Parathyroid adenoma (tissue), 2 donors: Measurements from ENCODE around the gene MAGI2.

ENCODE experiments used
- H2AFZ ChIP-seq: fragments of 300-600 bp; sonication (generic); one replicate; pipeline ENCODE4 v1.7.0; 2017; ENCODE audit warnings: antibody characterized with exemption, mild to moderate bottlenecking
- H3K27ac ChIP-seq: fragments of 300-600 bp; sonication (generic); one replicate; pipeline ENCODE4 v1.7.0; 2017
- H3K27me3 ChIP-seq: fragments of 300-600 bp; sonication (generic); one replicate; pipeline ENCODE4 v1.7.0; 2017; ENCODE audit warnings: low read length; ENCODE audit not compliant: control insufficient read depth, insufficient read depth
- H3K36me3 ChIP-seq: fragments of 300-600 bp; sonication (generic); one replicate; pipeline ENCODE4 v1.7.0; 2017; ENCODE audit warnings: low read length; ENCODE audit not compliant: control insufficient read depth, insufficient read depth
- H3K4me1 ChIP-seq: fragments of 300-600 bp; sonication (generic); one replicate; pipeline ENCODE4 v1.7.0; 2017; ENCODE audit warnings: control low read depth
- H3K4me2 ChIP-seq: fragments of 300-600 bp; sonication (generic); one replicate; pipeline ENCODE4 v1.7.0; 2017; ENCODE audit warnings: low read length
- H3K4me3 ChIP-seq: fragments of 300-600 bp; sonication (generic); one replicate; pipeline ENCODE4 v1.7.0; 2017; ENCODE audit warnings: low read depth, low read length
- H3K79me2 ChIP-seq: fragments of 300-600 bp; sonication (generic); one replicate; pipeline ENCODE4 v1.7.0; 2017; ENCODE audit warnings: control low read depth
- H3K9ac ChIP-seq: fragments of 300-600 bp; sonication (generic); one replicate; pipeline ENCODE4 v1.7.0; 2017; ENCODE audit warnings: mild to moderate bottlenecking
- H3K9me3 ChIP-seq: fragments of 300-600 bp; sonication (generic); one replicate; pipeline ENCODE4 v1.7.0; 2017; ENCODE audit warnings: low read length; ENCODE audit not compliant: control insufficient read depth
- CTCF ChIP-seq: fragments of 300-600 bp; sonication (generic); IDR thresholded peaks from one replicate; pipeline ENCODE4 v1.7.0; 2017; ENCODE audit warnings: antibody characterized with exemption, mild to moderate bottlenecking
- donor health status: primary hyperparathyroidism.

Gene MAGI2

GRCh38 chr7:78959477-78959876 lies 494.0 kb downstream of the MAGI2 start:
- Histone ChIP-seq H2AFZ (no peak overlapping the region), H3K36me3 (no peaks in the 10 kb centered on the region), H3K4me1 (no peaks in the 10 kb centered on the region), H3K9ac (no peak overlapping the region), H3K9me3 (no peaks in the 10 kb centered on the region), H3K79me2 (no peaks in the 10 kb centered on the region), H3K27me3 (no peaks in the 10 kb centered on the region), H3K4me2 (no peak overlapping the region), H3K27ac (no peak overlapping the region), H3K4me3 (no peak overlapping the region)
- TF ChIP-seq CTCF: no peak

- Histone ChIP-seq H3K27ac (no peak overlapping the region), H3K4me3 (no peak overlapping the region), H3K36me3 (no peaks in the 10 kb centered on the region), H3K9ac (no peak overlapping the region), H3K79me2 (no peaks in the 10 kb centered on the region), H2AFZ (no peak overlapping the region), H3K4me1 (no peaks in the 10 kb centered on the region), H3K4me2 (no peak overlapping the region), H3K27me3 (no peaks in the 10 kb centered on the region), H3K9me3 (no peaks in the 10 kb centered on the region)
- no peak for TF ChIP-seq CTCF
Observed at GRCh38 chr7:78955329-78955728, 498.1 kb downstream of the MAGI2 start.

DNA sequence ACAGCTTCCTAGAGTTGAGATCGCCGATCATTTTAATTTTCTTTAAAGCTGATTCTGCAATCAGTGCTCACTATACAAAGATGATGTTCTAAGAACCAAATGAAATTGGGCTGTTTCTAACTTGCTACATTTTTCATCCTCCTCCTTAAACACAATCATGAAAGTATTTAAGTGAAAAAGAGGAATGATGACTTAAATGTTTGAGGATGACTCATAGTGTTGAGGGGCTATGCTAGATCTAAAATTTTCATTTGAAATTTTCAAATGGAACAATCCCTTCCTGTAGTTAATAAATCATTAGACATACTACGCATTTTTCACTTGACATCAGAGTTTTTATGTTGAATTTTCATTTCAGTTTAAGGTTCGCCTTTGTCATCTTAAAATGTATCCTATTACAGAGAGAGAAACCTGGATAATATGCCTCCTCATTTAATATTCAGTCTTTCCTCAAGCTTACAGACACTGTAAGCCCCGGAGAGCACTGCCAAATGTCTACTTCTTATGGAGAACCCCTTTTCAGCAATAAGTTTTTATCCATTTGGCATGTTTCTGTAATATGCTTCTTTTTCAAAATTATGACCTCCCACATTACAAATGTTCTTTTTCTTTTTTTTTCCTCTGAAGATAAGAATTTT lies 499.6 kb downstream of the MAGI2 start:
- Histone ChIP-seq H2AFZ (no peak overlapping the region), H3K79me2 (no peaks in the 10 kb centered on the region), H3K4me3 (no peak overlapping the region), H3K4me2 (no peak overlapping the region), H3K9me3 (no peaks in the 10 kb centered on the region), H3K36me3 (no peaks in the 10 kb centered on the region), H3K27me3 (no peaks in the 10 kb centered on the region), H3K27ac (no peak overlapping the region), H3K9ac (no peak overlapping the region), H3K4me1 (no peaks in the 10 kb centered on the region)
- no peak for TF ChIP-seq CTCF

GRCh38 chr7:78953090-78953489 lies 500.4 kb downstream of the MAGI2 start:
- no peak for TF ChIP-seq CTCF
- H3K9me3 ChIP-seq: no peaks in the 10 kb centered on the region
- H3K9ac ChIP-seq: no peak overlapping the region
- H3K79me2 ChIP-seq: no peaks in the 10 kb centered on the region
- no peaks in the 10 kb centered on the region for H3K27me3 ChIP-seq
- H3K4me2 ChIP-seq: no peak overlapping the region
- no peaks in the 10 kb centered on the region for H3K36me3 ChIP-seq
- H3K27ac ChIP-seq: no peak overlapping the region
- no peak overlapping the region for H3K4me3 ChIP-seq
- no peak overlapping the region for H2AFZ ChIP-seq
- no peaks in the 10 kb centered on the region for H3K4me1 ChIP-seq

- Histone ChIP-seq H3K9me3 (no peaks in the 10 kb centered on the region), H3K36me3 (no peaks in the 10 kb centered on the region), H3K27me3 (no peaks in the 10 kb centered on the region), H3K79me2 (no peaks in the 10 kb centered on the region), H2AFZ (no peak overlapping the region), H3K4me3 (no peak overlapping the region), H3K9ac (no peak overlapping the region), H3K4me2 (no peak overlapping the region), H3K27ac (no peak overlapping the region), H3K4me1 (no peaks in the 10 kb centered on the region)
- no peak for TF ChIP-seq CTCF
Observed at GRCh38 chr7:78939669-78940068, 513.8 kb downstream of the MAGI2 start.
